NCI-H524 (cell line): ENCODE results near the gene C1orf35.
"Not testable (repeated sequence)": the region's sequence is repeated elsewhere in the genome, so short reads cannot be mapped to it uniquely, and the experiment has no call there.

Source experiments
- DNase-seq, 2 experiments: peaks; one replicate each; lab custom pipeline; 2025; lab: John Stamatoyannopoulos, UW

Gene C1orf35

DNA sequence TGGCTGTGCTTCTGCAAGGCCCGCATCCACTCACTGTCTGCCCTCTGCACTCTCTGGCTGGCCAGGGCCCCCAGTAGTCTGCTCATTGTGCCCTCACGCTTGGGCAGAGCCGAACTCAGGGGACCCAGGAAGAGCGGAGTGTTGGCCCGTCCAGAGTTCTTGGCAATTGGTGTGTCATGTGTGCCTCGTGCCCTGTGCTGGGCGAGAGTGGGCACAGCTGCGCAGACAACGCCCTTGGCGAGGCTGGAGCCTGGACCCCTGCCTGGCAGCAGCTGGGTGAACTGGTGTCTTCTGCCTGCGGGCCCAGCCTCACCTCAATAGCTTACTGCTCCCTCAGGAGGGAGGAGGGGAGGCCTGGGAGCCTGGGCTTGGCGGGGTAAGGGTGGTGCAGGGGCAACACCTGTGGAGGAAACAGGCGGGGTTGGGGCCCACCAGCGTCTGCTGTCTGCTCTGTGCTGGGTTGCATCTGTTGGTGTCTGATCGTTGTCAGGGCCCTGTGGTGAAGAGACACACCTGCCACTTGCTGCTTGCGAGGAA, 39.1 kb upstream of the C1orf35 start:
- DNase-seq: no peak

GRCh38 chr1:228141226-228142044, 38.3 kb upstream of the C1orf35 start:
- no peak for DNase-seq

- no peak for DNase-seq
Observed at GRCh38 chr1:228140724-228141225, 37.6 kb upstream of the C1orf35 start.

DNA sequence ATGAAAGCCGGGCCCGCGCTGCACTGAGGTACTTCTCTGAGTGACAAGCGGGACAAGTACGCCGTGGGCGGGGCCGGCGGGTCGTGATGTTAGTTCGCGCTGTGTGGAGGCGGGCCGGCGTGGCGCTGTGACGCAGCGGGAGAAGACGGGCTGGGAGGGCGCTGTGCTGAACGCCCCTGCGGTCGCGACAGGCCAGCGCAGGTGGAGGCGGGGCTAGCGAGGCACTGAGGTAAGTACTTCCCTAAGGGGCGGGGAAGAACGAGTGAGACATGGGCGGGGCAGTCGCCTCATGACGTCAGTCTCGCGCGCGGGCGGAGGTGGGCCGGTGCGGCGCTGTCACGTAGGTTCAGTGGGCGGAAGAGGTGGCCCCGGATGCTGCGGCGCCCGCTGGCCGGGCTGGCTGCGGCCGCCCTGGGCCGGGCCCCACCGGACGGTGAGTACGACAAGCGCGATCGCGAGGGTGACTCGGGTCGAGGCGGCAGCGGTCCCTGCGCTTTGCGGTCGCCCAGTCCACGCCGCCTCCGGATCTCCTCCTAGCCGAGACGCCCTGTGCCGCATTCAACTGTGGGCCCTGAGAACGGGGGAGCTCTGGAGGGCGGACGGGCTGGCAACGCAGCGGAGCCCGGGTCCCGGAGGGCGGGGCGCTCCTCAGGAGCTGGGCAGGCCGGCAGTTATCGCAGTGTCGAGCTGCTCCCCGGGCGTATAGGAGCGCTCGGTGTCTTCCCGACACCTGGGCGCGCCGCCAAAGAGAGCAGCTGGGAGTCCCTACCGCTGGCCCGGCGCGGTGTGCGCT, 37.0 kb upstream of the C1orf35 start, which contains the start of gene GUK1:
Gene GUK1, plus strand, starts transcription at position 349 of the 793 bp plus-strand sequence. Its CDS starts 24 bp downstream, at position 373.
- DNase-seq: peak; percentile 96 to 99

DNA sequence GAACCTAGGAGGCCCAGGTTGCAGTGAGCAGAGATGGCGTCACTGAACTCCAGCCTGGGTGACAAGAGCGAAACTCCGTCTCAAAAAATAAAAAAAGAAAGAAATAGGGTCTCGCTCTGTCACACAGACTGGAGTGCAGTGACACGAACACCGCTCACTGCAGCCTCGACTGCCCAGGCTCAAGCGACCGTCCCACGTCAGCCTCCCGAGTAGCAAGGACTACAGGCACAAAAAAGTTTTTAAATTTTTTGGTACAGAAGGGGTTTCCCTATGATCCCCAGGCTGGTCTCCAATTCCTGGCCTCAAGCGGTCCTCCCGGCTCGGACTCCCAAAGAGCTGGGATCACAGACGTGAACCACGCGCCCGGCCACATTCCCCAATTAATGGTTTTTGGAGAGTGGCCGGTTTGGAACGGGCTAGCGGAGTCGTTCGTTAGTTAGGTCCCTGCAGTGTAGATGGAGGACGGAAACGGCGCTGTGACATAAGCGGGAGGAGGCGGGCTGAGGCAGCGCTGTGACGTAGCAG, 36.3 kb upstream of the C1orf35 start:
- no peak for DNase-seq

GRCh38 chr1:228136901-228137300, 33.8 kb upstream of the C1orf35 start:
- DNase-seq: no peak

DNA sequence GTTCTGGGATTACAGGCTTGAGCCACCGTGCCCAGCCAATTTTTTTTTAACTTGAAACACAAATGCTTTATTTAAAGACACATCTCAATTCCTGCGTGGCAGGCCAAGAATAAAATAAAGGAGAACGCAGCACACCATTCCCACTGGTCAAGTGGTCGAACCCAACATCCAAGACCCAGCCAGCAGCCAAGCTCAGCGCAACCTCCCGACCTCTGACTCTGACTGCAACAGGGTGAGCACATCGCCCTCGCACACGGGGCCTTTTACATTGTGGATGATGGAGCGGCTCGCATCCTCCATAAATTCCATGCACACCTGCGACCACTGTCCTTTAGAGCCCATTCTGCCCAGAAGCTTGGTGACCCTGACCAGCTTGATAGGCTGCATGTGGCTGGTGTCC, 31.5 kb upstream of the C1orf35 start:
- no peak for DNase-seq

- no peak for DNase-seq
Observed at GRCh38 chr1:228131766-228132165, 28.6 kb upstream of the C1orf35 start.

- DNase-seq: no peak
Observed at GRCh38 chr1:228125185-228125584, 22.1 kb upstream of the C1orf35 start.

DNA sequence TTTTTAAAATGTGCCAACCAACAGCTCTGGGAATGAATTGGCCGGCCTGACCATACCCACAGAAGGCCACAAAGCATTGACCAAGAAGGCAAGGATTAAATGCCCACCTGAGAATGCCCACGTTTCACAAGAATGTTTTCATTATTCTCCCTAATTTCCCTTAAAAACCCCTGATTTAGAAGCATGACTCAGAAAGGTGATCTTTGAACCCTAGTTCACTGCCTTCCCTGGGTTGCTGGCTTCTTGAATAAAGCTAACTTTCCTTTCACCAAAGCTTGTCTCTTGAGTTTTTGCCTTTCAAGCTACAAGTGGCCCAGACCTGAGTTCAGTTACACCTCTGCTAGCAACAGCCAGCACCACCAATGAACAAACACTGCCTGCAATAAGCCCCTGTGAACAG, 20.4 kb upstream of the C1orf35 start:
- DNase-seq: no peak

GRCh38 chr1:228122921-228123441, 19.9 kb upstream of the C1orf35 start:
- no peak for DNase-seq

- DNase-seq: no peak
Observed at GRCh38 chr1:228120857-228121489, 17.8 kb upstream of the C1orf35 start.

DNA sequence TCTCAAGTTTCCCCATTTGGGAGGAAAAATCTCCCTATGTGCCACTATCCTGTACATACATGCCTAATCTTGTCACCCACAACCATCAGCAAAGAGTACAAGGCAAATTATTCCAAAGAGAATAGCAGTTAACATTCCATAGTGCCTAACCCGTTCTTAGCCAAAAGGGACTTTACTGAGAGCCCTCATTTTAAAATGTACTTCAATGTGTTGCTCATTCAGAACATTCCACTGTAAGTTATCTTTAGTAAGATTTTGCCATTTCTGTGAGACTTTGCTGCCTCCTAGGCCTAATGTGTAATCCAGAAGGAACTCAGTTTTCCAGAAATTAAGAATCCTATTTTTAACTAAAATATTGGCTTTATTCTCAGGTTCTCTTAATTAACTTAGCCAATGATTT, 17.2 kb upstream of the C1orf35 start:
- no peak for DNase-seq

DNA sequence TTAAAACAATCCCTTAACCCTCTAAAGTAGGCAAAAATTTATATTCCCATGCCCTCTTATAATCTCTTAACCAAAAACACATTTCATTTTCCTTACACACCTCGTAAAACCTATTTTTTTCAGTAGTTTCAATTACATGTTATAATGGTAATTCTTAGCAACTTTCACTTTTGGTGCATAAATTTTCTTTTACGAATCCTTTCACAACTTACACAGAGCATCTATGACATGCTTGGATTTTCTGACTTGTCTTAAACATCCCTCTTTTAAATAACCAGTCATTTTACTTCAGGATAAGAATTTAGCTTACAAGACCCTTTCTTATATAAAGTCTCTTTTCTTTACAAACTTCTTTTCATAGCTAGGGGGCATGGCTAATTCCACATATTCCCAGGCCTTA, 14.9 kb upstream of the C1orf35 start:
- no peak for DNase-seq

GRCh38 chr1:228117335-228117734, 14.2 kb upstream of the C1orf35 start:
- no peak for DNase-seq

DNA sequence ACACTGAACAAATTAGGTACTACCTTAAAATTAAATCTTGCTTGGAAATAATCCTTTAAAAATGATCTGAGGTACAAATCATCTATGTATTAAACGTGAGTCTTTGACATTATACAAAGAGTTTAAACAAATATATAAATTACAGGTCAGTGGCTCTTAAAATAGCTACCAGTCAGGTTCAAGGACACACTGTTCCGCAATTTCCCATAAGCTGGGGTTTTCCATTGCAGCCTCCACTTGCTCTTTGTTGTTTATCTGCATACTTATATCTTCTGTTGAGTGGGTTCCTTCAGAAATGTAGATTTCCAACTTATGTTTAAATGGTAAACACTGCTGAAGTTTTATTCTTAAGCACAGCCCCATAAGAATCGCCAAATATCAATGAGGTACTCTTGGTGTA, 11.7 kb upstream of the C1orf35 start:
- no peak for DNase-seq

DNA sequence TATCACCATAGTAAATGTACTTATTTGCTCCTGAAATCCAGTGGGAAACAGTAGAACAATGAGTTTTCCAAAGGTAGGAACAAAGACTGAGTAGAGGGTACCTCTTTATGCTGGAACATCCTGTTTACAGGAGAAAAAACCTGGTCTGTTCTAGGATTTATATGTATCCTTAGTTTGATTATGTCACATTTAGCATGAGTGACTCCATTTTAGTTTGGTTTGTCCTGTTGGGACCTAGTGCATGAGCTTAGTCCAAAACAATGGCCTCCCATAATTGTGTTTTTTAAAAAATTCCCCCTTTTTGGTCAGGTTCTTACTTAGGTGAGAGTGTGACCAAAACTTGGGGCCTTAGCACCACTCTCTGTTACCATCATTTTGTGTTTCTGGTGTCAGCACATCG, 9.5 kb upstream of the C1orf35 start:
- no peak for DNase-seq

DNA sequence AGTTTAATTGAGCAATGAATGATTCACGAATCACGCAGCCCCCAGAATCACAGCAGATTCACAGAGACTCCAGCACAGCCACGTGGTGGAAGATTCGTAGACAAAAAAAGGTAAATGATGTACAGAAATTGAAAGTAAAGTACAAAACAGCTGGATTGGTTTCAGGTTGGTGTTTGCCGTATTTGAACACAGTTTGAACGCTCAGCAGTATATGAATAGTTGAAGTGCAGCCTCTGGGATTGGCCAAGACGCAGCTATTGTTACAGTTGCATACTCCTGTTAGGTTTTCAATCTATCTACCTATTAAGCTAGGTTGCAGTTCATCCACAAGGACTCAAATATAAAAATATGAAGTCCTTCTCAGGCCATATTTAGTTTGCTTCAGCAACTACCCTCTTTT, 9.0 kb upstream of the C1orf35 start:
- DNase-seq: no peak

- not testable (repeated sequence) for DNase-seq
Observed at GRCh38 chr1:228111315-228111714, 8.2 kb upstream of the C1orf35 start.

- no peak for DNase-seq
Observed at GRCh38 chr1:228110556-228110955, 7.4 kb upstream of the C1orf35 start.

GRCh38 chr1:228109962-228110488, 6.9 kb upstream of the C1orf35 start:
- DNase-seq: no peak
